ACC112 (cell line): ENCODE data around the gene NOS3.

Experiments
- H2AFZ ChIP-seq: fragments of 200-600 bp; sonication (generic); one replicate; pipeline ENCODE4 v1.6.0; 2017; ENCODE audit warnings: antibody characterized with exemption, low read length; ENCODE audit not compliant: unreplicated experiment
- H3K27ac ChIP-seq: fragments of 200-600 bp; sonication (generic); 2 replicates; pipeline ENCODE4 v1.5.1; 2014; ENCODE audit warnings: low read depth, mild to moderate bottlenecking, antibody characterized with exemption, low read length, moderate library complexity
- H3K27me3 ChIP-seq: fragments of 200-600 bp; sonication (generic); 2 replicates; pipeline ENCODE4 v1.6.1; 2014; ENCODE audit warnings: mild to moderate bottlenecking, antibody characterized with exemption, low read length, moderate library complexity, mixed read lengths; ENCODE audit not compliant: insufficient read depth
- H3K36me3 ChIP-seq: fragments of 200-600 bp; sonication (generic); 2 replicates; pipeline ENCODE4 v1.6.1; 2016; ENCODE audit warnings: mild to moderate bottlenecking, antibody characterized with exemption, low read length, moderate library complexity, mixed read lengths; ENCODE audit not compliant: insufficient read depth
- H3K4me1 ChIP-seq: fragments of 200-600 bp; sonication (generic); one replicate; pipeline ENCODE4 v1.6.1; 2016; ENCODE audit warnings: low read length, mixed read lengths; ENCODE audit not compliant: insufficient read depth, unreplicated experiment, control insufficient read depth
- H3K4me3 ChIP-seq: fragments of 200-600 bp; sonication (generic); 2 replicates; pipeline ENCODE4 v1.5.1; 2014; ENCODE audit warnings: mild to moderate bottlenecking, low read depth, low read length
- H3K79me2 ChIP-seq: fragments of 200-600 bp; sonication (generic); one replicate; pipeline ENCODE4 v1.6.0; 2016; ENCODE audit warnings: low read length; ENCODE audit not compliant: control insufficient read depth, unreplicated experiment, insufficient read depth

NOS3 gene

DNA sequence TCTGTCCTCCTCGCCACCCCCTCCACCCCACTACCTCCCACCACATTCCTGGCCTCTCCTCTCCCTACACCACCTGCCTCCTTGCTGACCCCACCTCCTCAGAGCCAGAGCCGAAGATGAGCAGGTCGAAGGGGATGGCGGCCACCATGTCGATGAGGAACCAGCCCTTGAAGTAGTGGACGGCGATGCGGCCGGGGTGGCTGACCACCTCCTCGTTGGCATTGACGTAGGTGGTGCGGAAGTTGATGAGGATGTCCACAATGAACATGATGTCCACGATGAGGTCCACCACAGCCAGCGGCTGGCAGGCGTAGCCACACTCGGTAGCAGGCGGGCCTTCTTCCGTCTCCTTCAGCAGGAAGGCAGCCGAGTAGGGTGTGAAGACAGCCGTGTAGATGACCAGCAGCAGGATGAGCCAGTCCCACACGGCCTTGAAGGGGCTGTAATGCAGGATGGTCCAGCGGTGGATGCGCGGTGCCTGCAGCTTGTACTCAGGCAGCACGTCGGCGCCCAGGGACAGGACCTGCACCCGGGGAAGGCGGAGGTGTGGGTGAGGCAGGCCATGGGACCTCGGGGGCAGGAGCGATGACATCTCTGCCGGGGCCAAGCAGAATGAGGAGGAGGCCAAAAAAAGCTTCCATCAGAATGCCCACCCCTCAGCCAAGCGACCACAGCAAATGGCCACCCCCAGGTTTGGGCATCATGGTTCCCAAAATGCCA is 38.3 kb upstream of the NOS3 start:
- no peaks in the 10 kb centered on the region for H3K79me2 ChIP-seq
- no peaks in the 10 kb centered on the region for H3K36me3 ChIP-seq
- H2AFZ ChIP-seq: no peak overlapping the region
- H3K27me3 ChIP-seq: peaks cover 8% of the 10 kb centered on the region
- no peaks in the 10 kb centered on the region for H3K4me1 ChIP-seq
- H3K27ac ChIP-seq: no peak overlapping the region
- no peak overlapping the region for H3K4me3 ChIP-seq

DNA sequence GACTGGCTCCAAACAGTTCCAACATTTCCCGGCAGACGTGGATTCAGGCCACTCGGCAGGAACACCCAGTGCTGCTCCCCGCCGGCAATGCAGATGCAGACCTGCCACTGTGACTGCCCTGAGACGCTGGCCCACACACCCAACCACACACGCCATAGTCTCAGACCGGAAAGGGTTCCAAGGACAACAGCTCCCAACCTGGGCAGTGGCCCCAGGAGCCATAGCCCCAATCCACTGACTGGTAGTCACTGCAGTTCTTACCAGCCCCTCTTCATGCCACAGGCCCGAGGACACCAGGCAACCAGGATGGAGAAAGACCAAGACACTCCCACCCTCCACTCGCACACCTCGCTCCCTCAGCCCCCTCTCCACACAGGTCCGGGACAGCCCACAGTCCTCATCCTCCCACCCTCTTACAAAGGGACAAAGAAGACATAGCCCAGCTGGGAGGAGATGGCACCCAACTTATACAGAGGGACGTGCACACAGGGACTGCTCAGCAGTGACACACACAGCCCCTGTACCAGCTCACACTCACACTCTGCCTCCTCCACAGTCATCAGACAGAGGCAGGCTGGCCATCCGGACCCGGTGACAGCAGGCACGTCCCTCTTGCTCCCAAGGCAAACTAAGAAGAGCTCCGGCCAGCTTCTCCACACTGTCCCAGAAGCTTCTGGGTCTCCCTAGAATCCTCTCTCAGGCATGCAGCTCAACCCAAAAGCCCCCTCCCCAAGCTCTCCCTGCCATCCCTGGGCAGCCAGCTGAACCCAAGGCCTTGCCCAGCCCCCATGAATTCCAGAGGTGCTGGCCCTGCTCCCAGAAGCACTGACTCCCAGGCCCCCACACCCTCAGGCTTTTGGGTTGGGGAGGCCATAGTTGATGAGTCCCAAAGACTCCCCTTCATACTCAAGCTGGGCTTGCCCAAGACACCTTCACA is 37.5 kb upstream of the NOS3 start:
- H3K4me3 ChIP-seq: no peak overlapping the region
- H3K27ac ChIP-seq: no peak overlapping the region
- no peaks in the 10 kb centered on the region for H3K36me3 ChIP-seq
- H2AFZ ChIP-seq: no peak overlapping the region
- peaks cover 9% of the 10 kb centered on the region for H3K27me3 ChIP-seq
- no peaks in the 10 kb centered on the region for H3K79me2 ChIP-seq
- H3K4me1 ChIP-seq: no peaks in the 10 kb centered on the region

DNA sequence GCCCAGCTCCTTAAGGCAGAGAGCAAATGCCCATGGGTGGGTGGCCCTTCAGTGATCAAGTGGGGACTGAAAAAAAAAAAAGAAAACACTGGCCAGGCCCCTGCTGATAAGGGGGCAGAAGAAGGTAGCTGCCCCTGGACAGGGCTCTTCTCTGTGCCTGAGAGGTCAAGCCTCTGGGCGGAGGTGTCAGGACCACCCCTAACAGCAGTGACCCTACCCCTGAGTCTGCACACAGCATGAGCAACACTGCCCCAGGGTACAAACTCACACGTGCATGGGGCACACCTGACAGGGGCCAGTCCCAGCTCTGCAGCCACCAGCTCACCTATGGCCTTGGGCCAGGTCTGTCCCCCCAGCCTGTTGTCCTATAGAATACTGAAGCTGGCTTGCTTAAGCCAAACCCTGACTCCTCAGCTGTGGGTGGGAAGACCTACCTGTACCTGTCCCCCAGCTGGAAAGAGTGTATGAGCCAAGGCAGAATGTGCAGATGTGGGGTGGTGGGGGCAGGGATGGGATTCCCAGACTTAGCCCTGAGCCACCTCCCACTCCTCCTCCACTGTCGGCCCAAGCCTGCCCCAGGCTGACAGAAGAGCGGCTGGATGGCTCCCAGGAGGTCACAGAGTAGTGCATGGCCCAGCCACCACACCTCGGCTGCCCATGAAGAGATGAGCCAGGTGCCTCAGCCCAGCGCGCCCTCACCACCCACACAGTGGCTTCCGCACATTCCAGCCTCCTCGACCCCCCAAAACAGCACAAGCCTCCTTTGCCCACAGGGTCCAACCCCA is 36.4 kb upstream of the NOS3 start:
- Histone ChIP-seq H3K27ac (no peak overlapping the region), H2AFZ (no peak overlapping the region), H3K4me1 (no peaks in the 10 kb centered on the region), H3K79me2 (no peaks in the 10 kb centered on the region), H3K4me3 (no peak overlapping the region), H3K27me3 (peaks cover 20% of the 10 kb centered on the region), H3K36me3 (no peaks in the 10 kb centered on the region)

DNA sequence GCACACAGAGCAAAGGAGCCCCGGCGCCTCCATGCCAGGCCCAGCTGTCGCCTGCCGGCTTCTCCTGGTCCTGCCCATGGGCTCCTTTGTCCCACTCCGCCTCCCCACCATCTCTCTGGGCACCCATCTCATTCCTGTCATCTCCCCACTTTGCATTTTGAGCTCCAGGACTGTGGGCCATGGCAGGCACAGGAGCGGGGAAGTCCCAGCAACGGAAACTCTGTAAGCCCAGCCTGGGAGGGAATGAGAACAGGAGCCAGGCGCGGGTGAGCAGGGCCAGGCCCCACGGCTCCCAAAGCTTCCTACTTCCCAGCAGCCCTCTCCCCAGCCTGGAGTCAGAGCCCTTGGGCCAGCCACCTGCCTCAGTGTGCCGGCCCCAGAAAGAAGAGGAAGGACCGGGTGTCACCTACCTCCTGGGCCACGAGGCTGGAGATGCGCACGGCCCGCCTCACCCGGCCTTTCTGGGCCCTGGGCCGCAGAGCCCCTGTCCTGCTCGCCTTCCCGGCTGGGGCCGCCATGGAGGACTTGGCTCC is 35.8 kb upstream of the NOS3 start:
- Histone ChIP-seq H2AFZ (no peak overlapping the region), H3K79me2 (no peaks in the 10 kb centered on the region), H3K36me3 (no peaks in the 10 kb centered on the region), H3K4me1 (no peaks in the 10 kb centered on the region), H3K27me3 (peaks cover 25% of the 10 kb centered on the region), H3K4me3 (no peak overlapping the region), H3K27ac (no peak overlapping the region)

DNA sequence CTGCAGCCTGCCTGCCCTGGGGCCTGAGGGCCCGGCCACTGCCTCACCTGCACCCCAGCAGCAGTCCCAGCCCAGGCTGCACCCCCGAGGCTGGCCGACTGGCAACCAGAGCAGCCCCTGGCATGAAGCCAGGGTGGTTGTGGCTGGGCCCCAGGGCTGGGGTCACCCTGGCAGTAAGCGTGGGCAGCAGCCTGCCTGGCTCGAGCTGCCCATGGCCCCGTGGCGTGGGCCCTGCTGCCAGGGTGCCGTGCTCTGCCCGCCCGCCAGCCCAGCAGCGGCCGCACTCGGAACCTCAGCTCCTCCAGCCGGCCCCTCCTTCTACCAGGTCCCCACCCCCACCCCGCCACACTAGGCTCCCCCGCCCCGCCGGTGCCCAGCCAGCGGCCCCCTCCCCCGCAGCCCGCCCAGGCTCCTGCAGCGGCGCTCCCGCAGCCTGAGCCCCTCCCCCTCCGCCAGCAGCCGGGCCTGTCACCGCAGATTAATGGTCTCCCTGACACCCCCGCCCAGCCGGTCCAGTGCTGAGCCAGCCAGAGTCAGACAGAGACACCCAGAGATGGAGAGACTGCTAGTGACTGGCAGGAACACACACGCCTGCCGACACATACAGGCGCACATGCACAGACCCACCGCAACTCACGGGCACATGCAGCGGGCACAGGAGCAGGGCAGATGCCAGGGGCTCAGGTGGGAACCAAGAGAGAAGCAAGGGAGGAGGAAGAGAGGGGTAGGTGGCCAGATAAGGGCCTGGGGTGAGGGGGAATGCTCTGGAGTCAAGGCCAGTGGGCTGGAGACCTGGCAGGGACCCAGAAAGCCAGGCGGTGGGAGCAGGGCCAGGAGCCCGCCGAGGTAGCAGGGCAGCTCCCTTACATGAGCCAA is 35.1 kb upstream of the NOS3 start:
- no peak overlapping the region for H3K4me3 ChIP-seq
- H3K79me2 ChIP-seq: no peaks in the 10 kb centered on the region
- H3K27me3 ChIP-seq: peaks cover 25% of the 10 kb centered on the region
- H3K4me1 ChIP-seq: no peaks in the 10 kb centered on the region
- no peak overlapping the region for H2AFZ ChIP-seq
- H3K27ac ChIP-seq: no peak overlapping the region
- H3K36me3 ChIP-seq: no peaks in the 10 kb centered on the region

DNA sequence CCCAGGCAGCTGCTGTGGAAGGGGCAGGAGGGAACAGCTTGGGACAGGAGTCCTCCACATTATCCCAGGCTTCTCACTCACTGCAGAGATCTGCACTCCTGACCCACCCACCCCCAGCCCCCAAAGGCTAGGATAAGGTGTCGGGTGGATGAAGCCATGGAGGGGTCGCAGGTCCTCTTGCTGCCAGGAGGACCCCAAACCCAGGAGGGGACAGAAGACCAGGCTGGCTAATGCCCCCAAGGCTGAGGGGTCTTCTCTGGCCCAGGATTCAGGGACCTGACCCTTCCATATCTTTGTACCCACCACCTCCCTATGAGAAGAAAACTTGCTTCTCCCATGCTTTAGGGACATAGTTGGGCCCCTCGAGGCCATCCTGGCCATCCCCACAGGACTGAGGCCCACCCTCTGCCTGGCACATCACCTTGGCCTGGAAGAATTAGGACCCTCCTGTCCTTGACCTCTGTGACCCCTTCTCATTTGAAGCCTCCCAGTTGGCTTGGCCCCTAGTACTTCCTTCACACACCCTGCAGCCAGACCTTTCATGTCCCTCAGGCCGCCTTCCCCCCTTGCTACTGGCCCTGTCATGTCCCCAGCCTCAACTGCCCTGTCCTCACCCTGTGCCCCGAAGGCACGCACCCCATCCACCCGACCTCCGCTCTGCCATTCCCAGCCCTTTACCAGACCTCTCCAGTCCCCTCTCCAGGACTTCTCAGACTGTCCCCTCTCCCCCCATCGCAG is 34.3 kb upstream of the NOS3 start:
- Histone ChIP-seq H3K79me2 (no peaks in the 10 kb centered on the region), H2AFZ (no peak overlapping the region)

DNA sequence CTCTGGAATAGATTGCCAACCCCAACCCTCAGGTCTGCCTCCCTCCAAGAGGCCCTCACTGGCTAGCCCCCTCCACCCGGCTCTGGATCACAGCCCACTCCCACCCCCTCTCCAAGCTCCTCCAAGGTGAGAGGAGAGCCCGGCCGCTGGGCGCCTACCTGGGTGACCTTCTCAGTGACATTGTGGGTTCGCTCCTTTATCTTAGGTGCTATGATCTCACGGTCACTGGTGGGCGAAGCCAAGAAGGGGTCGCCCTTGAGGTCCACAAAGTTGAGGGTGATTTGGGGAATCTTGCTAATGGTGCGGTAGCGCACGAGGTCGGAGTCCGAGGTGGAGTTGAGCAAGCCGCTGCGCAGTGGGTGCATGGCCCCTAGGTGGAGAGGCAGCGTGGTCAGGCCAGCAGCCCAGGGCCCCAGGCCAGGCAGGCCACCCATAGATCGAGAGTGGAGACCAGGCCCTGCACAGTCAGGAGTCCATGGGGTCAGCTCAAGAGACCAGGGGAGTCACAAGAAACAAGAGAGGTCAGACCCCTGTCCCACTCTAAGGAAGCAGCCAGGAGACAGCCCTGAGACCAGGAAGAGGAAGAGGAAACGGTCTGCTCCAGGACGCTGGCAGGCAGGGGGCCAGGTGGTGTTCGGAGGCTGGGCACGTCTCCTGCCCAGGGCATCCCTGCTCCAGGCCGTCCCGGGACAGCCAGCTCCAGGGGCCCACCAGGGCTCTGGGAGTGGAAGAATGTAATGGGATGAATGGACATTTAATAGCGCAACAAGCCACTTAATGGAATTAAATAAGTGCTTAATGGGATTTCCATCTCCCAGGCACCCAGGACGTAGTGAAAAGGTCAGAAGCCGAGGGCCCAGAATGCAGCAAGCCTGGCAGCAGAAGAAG is 33.4 kb upstream of the NOS3 start:
- Histone ChIP-seq H3K4me3 (no peak overlapping the region), H3K27me3 (peaks cover 25% of the 10 kb centered on the region), H3K79me2 (no peaks in the 10 kb centered on the region), H3K27ac (no peak overlapping the region), H2AFZ (no peak overlapping the region), H3K4me1 (no peaks in the 10 kb centered on the region), H3K36me3 (no peaks in the 10 kb centered on the region)

More for the DNA sequence above, 34.3 kb upstream of the NOS3 start:
- Histone ChIP-seq H3K27me3 (peaks cover 25% of the 10 kb centered on the region), H3K36me3 (no peaks in the 10 kb centered on the region), H3K27ac (no peak overlapping the region), H3K4me3 (no peak overlapping the region), H3K4me1 (no peaks in the 10 kb centered on the region)

DNA sequence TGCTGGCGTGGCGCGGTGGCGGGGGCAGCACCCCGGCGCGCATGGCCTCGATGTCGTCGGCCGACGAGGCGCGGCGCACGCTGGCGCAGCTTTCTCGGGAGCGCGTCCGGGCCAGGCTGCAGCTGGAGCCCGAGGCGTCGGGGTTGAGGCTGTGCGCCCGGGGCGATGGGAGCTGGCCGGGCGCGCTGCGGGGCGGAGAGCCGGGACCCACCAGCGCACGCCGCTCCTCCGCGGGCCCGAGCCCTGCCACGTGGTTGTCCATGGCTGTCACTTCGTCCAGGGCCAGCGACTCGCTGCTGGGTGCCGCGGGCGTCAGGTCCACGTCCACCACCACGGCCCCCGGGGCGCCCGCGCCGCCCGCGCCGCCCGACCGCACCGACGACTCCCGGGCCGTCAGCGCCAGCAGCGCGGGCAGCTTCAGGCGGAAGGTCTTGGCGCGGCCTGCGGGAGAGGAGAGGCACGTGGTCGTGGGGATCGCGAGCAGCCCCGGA is 32.7 kb upstream of the NOS3 start:
- Histone ChIP-seq H3K79me2 (no peaks in the 10 kb centered on the region), H3K4me3 (no peak overlapping the region), H3K27me3 (peaks cover 25% of the 10 kb centered on the region), H2AFZ (no peak overlapping the region), H3K4me1 (no peaks in the 10 kb centered on the region), H3K36me3 (no peaks in the 10 kb centered on the region), H3K27ac (no peak overlapping the region)

DNA sequence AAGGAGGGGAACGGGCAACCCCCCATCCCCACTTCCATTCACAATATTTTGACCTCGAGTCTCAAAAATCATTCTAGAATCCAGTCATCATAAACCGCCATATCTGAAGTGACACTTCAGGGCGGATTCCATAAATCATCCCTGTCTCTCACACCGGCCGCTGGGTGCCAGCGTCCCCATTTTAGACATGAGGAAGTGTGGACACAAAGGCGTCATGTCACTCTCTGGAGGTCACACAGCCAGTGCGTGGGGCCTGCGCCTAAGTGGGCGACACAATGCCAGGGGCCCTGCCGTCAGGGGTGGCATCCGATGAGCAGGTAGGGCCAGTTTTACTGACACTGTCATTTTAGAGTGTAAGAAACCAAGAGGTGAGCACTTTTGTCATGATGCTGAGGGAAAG is 32.2 kb upstream of the NOS3 start:
- Histone ChIP-seq H3K27me3 (peaks cover 25% of the 10 kb centered on the region), H3K36me3 (no peaks in the 10 kb centered on the region), H3K79me2 (no peaks in the 10 kb centered on the region), H3K4me3 (no peak overlapping the region), H3K27ac (no peak overlapping the region), H2AFZ (no peak overlapping the region), H3K4me1 (no peaks in the 10 kb centered on the region)
